ENCODE results near the gene FAM120B. TPM values are rescaled to one million over a fixed set of nuclear protein-coding genes. Genes with fewer than 3 reads are reported as not detected.

The FAM120B gene
- total RNA-seq, 4 donors from 2014 or later: 10.7 to 17.0 (median 13.5) TPM

DNA sequence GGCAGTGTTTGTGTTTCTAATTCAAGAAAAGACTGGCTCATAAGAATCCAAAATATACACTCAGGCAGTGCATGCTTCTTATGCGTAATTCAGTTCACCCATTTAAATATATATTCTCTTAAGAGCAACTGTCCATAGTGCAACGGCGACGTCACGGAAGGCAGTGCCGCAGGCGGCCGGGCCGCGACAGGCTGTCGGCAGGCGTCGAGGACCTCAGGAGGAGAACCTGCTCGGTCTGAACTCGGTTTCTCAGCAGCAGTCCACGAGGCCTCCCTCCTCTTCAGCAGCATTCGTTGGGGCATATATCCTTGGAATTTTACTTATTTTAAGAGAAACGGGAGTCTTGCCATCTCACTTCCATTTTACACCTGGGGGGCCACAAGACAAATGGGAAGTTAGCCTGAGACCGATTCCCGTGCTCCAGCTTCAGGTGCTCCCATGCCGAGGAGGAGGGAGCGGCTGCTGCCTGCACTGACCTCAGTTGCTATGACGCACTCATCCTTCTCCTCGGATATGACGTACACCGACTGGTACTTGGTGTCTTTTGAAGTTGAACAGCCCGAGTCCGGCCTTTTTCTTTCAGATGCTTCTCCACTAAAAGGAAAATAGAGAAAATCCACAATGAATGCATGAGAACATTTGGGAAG is 23.9 kb upstream of the FAM120B start:
- Histone ChIP-seq H3K4me3 (no peak overlapping the region), H3K27me3 (no peaks in the 10 kb centered on the region), H3K27ac (no peak overlapping the region), H3K9me3 (no peaks in the 10 kb centered on the region), H3K36me3 (no peaks in the 10 kb centered on the region), H3K4me1 (peaks cover 10 to 13% of the 10 kb centered on the region in 2 donors)
- no peak for DNase-seq
- intact Hi-C loops (cut with DNase I; ENCODE audit: low total_unique reads) (loop anchor here (5.0 kb wide), 2 partner anchors 105 to 160 kb away; no protein-coding TSS in a partner anchor), in situ Hi-C loops (cut with MboI; ENCODE audit: low sequenced_read_pairs in 4 of 4) (loop anchor here in 2 of 4 donors (25.0 kb wide), 2 partner anchors 245 to 445 kb away; no protein-coding TSS in a partner anchor)
- ATAC-seq: no peak
- TF ChIP-seq, protein P1, sequence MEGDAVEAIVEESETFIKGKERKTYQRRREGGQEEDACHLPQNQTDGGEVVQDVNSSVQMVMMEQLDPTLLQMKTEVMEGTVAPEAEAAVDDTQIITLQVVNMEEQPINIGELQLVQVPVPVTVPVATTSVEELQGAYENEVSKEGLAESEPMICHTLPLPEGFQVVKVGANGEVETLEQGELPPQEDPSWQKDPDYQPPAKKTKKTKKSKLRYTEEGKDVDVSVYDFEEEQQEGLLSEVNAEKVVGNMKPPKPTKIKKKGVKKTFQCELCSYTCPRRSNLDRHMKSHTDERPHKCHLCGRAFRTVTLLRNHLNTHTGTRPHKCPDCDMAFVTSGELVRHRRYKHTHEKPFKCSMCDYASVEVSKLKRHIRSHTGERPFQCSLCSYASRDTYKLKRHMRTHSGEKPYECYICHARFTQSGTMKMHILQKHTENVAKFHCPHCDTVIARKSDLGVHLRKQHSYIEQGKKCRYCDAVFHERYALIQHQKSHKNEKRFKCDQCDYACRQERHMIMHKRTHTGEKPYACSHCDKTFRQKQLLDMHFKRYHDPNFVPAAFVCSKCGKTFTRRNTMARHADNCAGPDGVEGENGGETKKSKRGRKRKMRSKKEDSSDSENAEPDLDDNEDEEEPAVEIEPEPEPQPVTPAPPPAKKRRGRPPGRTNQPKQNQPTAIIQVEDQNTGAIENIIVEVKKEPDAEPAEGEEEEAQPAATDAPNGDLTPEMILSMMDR (IDR thresholded peaks at IDR 0.05 in 4 of 5, conservative IDR thresholded peaks at IDR 0.05 in 1 of 5): no peak
- no peak for TF ChIP-seq POLR2A (IDR thresholded peaks at IDR 0.05)

DNA sequence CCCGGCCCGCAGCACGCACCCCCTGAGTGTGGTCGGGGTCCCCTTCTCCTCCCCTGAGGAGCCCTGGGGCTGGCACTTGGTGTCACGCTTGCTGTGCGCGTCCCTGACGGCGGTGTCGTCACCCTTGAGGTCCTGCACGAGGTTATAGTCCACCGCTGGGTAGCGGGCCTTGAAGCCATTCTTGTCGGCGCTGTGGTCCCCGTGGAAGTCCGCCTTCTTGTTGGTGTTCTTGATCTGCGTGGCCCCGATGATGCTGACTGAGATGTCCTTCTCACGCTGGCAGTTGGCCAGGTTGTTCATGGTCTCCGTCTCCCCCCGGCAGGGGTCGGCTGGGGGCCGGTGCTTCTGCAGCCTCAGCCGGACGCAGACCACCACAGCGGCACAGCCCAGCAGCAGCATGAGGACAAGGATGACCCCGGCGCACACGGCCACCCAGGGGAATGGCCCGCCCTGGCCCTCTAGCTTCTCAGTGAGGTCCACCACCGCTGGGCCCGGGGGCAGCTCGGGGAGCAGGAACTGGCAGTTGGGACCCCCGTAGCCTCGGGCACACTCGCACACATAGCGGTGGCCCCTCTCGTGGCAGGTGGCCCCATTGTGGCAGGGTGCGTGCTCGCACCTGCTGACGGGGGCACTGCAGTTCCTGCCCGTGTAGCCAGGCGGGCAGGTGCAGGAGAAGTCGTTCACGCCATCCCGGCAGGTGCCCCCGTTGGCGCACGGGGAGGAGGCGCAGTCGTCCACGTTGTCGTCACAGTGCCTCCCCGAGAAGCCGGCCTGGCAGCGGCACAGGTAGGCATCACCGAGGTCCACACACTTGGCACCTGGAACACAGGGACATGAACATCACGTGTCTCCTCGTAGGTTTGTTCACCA is 23.1 kb upstream of the FAM120B start:
- peaks cover 14 to 15% of the 10 kb centered on the region in 2 donors for H3K4me1 ChIP-seq
- intact Hi-C loops (cut with DNase I; ENCODE audit: low total_unique reads): loop anchor here (5.0 kb wide), 2 partner anchors 106 to 159 kb away; no protein-coding TSS in a partner anchor

DNA sequence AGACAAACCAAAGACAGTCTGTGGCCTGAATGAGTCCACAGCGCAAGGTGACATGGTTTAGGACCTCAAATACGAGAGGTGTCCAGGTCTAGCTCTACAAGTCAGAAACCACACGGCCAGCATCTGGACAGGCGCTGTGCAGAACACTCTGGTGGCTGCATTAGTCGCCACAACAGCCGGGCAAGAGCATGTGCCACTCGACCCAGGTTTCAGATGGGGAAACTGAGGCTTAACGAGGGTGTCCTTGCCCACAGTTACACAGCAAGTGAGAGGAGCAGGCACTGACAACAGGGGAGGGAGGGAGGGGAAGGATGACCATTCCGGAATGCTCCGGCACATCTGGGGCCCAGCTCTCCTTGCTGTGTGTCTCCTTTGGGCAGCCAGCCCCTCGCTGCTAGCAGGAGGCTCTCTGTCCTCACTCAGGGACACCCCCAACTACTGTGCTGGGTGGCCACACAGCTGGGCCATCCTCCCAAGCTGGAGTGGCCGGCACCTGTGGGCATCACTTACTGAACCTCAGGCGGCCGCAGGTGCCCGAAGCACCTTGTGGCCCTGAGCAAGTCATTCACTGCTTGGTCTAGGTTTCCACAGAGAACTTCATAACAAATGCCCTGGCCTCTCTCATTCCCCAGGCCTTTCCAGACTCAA is 22.3 kb upstream of the FAM120B start:
- H3K27ac ChIP-seq: no peak overlapping the region
- TF ChIP-seq POLR2A (IDR thresholded peaks at IDR 0.05): no peak
- TF ChIP-seq, protein P1 (IDR thresholded peaks at IDR 0.05 in 4 of 5, conservative IDR thresholded peaks at IDR 0.05 in 1 of 5): no peak
- no peak for DNase-seq
- in situ Hi-C loops (cut with MboI; ENCODE audit: low sequenced_read_pairs in 4 of 4) (loop anchor here in 2 of 4 donors (25.0 kb wide), 2 partner anchors 247 to 447 kb away; no protein-coding TSS in a partner anchor), intact Hi-C loops (cut with DNase I; ENCODE audit: low total_unique reads) (loop anchor here (5.0 kb wide), 2 partner anchors 107 to 158 kb away; no protein-coding TSS in a partner anchor)
- no peak for ATAC-seq
- H3K36me3 ChIP-seq: no peaks in the 10 kb centered on the region
- no peaks in the 10 kb centered on the region for H3K9me3 ChIP-seq
- H3K27me3 ChIP-seq: peaks cover 0 to 12% (median 8%) of the 10 kb centered on the region in 3 donors
- H3K4me3 ChIP-seq: no peak overlapping the region
- peaks cover 11 to 12% of the 10 kb centered on the region in 2 donors for H3K4me1 ChIP-seq

More for the DNA sequence above, 23.1 kb upstream of the FAM120B start:
- no peaks in the 10 kb centered on the region for H3K9me3 ChIP-seq
- ATAC-seq (no peak), DNase-seq (no peak)
- H3K36me3 ChIP-seq: no peaks in the 10 kb centered on the region
- TF ChIP-seq POLR2A (IDR thresholded peaks at IDR 0.05): no peak
- TF ChIP-seq, protein P1 (IDR thresholded peaks at IDR 0.05 in 4 of 5, conservative IDR thresholded peaks at IDR 0.05 in 1 of 5): no peak
- H3K27ac ChIP-seq: no peak overlapping the region
- H3K4me3 ChIP-seq: no peak overlapping the region
- in situ Hi-C loops (cut with MboI; ENCODE audit: low sequenced_read_pairs in 4 of 4): loop anchor here in 2 of 4 donors (25.0 kb wide), 2 partner anchors 246 to 446 kb away; no protein-coding TSS in a partner anchor
- H3K27me3 ChIP-seq: peaks cover 0 to 5% (median 2%) of the 10 kb centered on the region in 3 donors

DNA sequence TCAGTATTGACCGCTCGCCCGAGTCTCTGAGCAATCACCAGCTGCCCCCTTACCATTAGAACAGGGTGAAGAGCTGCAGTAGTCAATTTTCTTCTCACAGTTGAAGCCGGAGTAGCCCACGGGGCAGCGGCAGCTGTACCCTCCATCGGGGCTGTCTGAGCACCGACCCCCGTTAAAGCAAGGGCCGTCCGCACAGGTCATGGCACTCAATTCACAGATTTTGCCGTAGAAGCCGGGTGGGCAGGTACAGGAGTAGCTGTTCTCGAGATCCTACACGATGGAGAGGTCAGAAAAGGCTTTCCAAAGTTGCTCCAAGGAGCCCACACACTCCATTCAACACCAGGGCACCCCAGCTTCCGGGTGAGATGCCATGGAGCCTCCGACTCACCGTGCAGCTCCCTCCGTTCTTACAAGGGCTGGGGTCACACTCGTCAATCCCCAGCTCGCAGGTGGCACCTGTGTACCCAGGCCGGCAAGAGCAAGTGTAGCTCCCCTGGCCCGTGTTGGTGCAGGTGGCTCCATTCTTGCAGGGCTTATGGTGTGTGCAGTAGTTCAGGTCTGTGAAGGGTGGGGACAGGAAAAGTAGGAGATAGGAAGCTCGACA is 21.6 kb upstream of the FAM120B start:
- Histone ChIP-seq H3K4me3 (no peak overlapping the region), H3K27me3 (peaks cover 0 to 12% (median 12%) of the 10 kb centered on the region in 3 donors), H3K4me1 (peaks cover 4 to 8% of the 10 kb centered on the region in 2 donors), H3K27ac (no peak overlapping the region), H3K9me3 (no peaks in the 10 kb centered on the region), H3K36me3 (no peaks in the 10 kb centered on the region)
- no peak for TF ChIP-seq POLR2A (IDR thresholded peaks at IDR 0.05)
- TF ChIP-seq, protein P1 (IDR thresholded peaks at IDR 0.05 in 4 of 5, conservative IDR thresholded peaks at IDR 0.05 in 1 of 5): no peak
- DNase-seq: no peak
- no peak for ATAC-seq
- in situ Hi-C loops (cut with MboI; ENCODE audit: low sequenced_read_pairs in 4 of 4) (loop anchor here in 2 of 4 donors (25.0 kb wide), 2 partner anchors 248 to 448 kb away; no protein-coding TSS in a partner anchor), intact Hi-C loops (cut with DNase I; ENCODE audit: low total_unique reads) (loop anchor here (5.0 kb wide), 2 partner anchors 108 to 157 kb away; no protein-coding TSS in a partner anchor)

Data from gastrocnemius medialis (tissue), 4 donors.